Ovary (tissue), 9 donors: ENCODE measurements around the gene WFDC1. TPM values are rescaled to one million over a fixed set of nuclear protein-coding genes. Genes with fewer than 3 reads are reported as not detected.
A peak's percentile ranks its signal among the peaks of the same experiment; 100 is the strongest.

Experiments used
- DNase-seq, 5 donors: peaks; one replicate each; pipeline ENCODE4 v3.0.0-alpha.2; 2019 to 2020
- H3K27ac ChIP-seq, 2 donors: fragments of 200-600 bp; one replicate each; pipeline versions ENCODE4 v1.5.1 to v1.8.0; 2019 to 2022
- H3K27me3 ChIP-seq: fragments of 200-600 bp; one replicate; pipeline ENCODE4 v1.8.0; 2022
- H3K36me3 ChIP-seq: fragments of 200-600 bp; sonication (generic); one replicate; pipeline ENCODE4 v1.5.1; 2019
- H3K4me1 ChIP-seq: one replicate; pipeline ENCODE4 v1.8.1; 2013; ENCODE audit warnings: mild to moderate bottlenecking, moderate library complexity; ENCODE audit not compliant: insufficient read depth
- H3K4me3 ChIP-seq: fragments of 200-600 bp; sonication (generic); one replicate; pipeline ENCODE4 v1.5.1; 2017
- H3K9me3 ChIP-seq, 2 donors: fragments of 200-600 bp in 1 of 2; sonication (generic) in 1 of 2; one replicate each; pipeline versions ENCODE4 v1.5.1 to v1.8.1; 2013 to 2019; ENCODE audit warnings: mild to moderate bottlenecking in 1 of 2, moderate library complexity in 1 of 2
- EP300 ChIP-seq: sonication (generic); formaldehyde crosslinking; IDR thresholded peaks from one replicate; pipeline ENCODE4 v1.6.1; 2017; ENCODE audit warnings: antibody characterized with exemption
- POLR2A ChIP-seq: fragments of 450-650 bp; IDR thresholded peaks from one replicate; pipeline ENCODE4 v1.6.1; 2017; ENCODE audit warnings: antibody characterized with exemption, mild to moderate bottlenecking, moderate library complexity
- WGBS, 3 donors: extraction: QIAGEN DNeasy Blood & Tissue Kit in 1 of 3; methylation state at CpG; one replicate each; pipeline versions ENCODE4 v1.1.5 to v1.1.7; 2013 to 2017; 5-methylcytosine and 5-hydroxymethylcytosine counted together
- intact Hi-C, 4 donors: fragments of 100-400 bp; cut with DNase I; formaldehyde crosslinking; loops; one replicate each; pipeline versions ENCODE4 v1.11.0 to v1.15.1; 2022 to 2023
- polyA plus RNA-seq, 2 donors: library from polyadenylated mRNA; stranded (reverse); fragments of 200-250 nt in 1 of 2; fragments of 350-450 nt in 1 of 2; fragmentation: Illumina TruSeq in 1 of 2; extraction: RNeasy Lipid Tissue Mini Kit (QIAGEN cat#74804) in 1 of 2; gene quantifications; one replicate each; pipeline ENCODE4 v1.2.3, GENCODE V29; 2013 to 2014
- total RNA-seq, 7 donors: library from RNA; depleted of rRNA in 2 of 7; stranded (reverse); fragments of >200 nt in 2 of 7; fragmentation: NEBNext Ultra II Directional in 3 of 7; extraction: Animal tissue kit (Norgen Biotek cat#: 25700) in 3 of 7; gene quantifications; one replicate each; pipeline versions ENCODE4 v1.1.0 to v1.2.4, GENCODE V29; 2016 to 2023
- TF ChIP-seq, protein P1 (sequence below), 3 donors: fragments of 450-650 bp in 2 of 3; fragments of 200-600 bp in 1 of 3; IDR thresholded peaks; one replicate each; pipeline versions ENCODE4 v1.5.1 to v1.8.0; 2016 to 2022; ENCODE audit warnings: antibody characterized with exemption in 3 of 3, mild to moderate bottlenecking in 1 of 3
- donor health status: DM: no; HTN: no; CAD: no; lungs with moderate emphysema.
- donor health status: DM: no; HTN: no; CAD: no.
- donor health status: Bipolar disorder and iron deficiency.
- donor health status: DM: yes; HTN: yes; CAD: no.
- donor health status: DM: no; HTN: no; CAD: no.
- donor health status: DM: yes; HTN: yes; CAD: no.

The WFDC1 gene
- total and polyA plus RNA-seq, 9 donors = 0.57 to 10.7 (median 2.1) TPM

DNA sequence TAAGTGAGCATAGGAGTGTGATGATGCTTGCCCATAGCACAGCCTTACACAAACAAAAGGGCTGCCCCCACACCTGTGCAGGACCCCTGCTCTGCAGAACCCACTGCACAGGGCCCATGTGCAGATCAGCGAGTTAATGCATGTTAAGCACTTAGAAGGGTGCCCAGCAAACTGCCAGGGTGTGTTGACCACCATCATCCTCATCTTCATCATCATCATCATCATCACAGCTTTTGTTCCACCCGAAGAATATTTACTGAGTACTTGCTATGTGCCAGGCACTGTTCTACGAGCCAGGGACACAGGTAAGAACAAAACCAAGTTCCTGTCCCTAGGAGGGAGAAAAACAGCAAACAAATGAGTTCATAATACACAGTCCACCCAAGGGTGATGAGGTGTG, 11.9 kb downstream of the WFDC1 start:
- Histone ChIP-seq H3K9me3 (no peaks in the 10 kb centered on the region), H3K27me3 (no peaks in the 10 kb centered on the region), H3K4me1 (peaks cover 6% of the 10 kb centered on the region), H3K4me3 (no peak overlapping the region), H3K27ac (no peak overlapping the region), H3K36me3 (no peaks in the 10 kb centered on the region)
- no peak for DNase-seq
- TF ChIP-seq POLR2A = no peak
- no peak for TF ChIP-seq EP300
- TF ChIP-seq, protein P1, sequence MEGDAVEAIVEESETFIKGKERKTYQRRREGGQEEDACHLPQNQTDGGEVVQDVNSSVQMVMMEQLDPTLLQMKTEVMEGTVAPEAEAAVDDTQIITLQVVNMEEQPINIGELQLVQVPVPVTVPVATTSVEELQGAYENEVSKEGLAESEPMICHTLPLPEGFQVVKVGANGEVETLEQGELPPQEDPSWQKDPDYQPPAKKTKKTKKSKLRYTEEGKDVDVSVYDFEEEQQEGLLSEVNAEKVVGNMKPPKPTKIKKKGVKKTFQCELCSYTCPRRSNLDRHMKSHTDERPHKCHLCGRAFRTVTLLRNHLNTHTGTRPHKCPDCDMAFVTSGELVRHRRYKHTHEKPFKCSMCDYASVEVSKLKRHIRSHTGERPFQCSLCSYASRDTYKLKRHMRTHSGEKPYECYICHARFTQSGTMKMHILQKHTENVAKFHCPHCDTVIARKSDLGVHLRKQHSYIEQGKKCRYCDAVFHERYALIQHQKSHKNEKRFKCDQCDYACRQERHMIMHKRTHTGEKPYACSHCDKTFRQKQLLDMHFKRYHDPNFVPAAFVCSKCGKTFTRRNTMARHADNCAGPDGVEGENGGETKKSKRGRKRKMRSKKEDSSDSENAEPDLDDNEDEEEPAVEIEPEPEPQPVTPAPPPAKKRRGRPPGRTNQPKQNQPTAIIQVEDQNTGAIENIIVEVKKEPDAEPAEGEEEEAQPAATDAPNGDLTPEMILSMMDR (IDR thresholded peaks at IDR 0.05) = no peak
- WGBS, 3 donors = 91 to 95% (median 91%) methylated on average over 3 of the region's 3 CpGs
- intact Hi-C loops = no loop called here

GRCh38 chr16:84307209-84307954, 12.7 kb downstream of the WFDC1 start:
- H3K9me3 ChIP-seq = no peaks in the 10 kb centered on the region
- no peak overlapping the region for H3K4me3 ChIP-seq
- intact Hi-C loops = no loop called here
- no peak for TF ChIP-seq EP300
- no peak for TF ChIP-seq POLR2A
- TF ChIP-seq, protein P1 (IDR thresholded peaks at IDR 0.05) = no peak
- 87 to 91% (median 88%) methylated on average over 22 of the region's 22 CpGs for WGBS, 3 donors
- H3K27ac ChIP-seq = no peak overlapping the region
- H3K36me3 ChIP-seq = no peaks in the 10 kb centered on the region
- no peaks in the 10 kb centered on the region for H3K27me3 ChIP-seq
- DNase-seq = no peak
- peaks cover 5% of the 10 kb centered on the region for H3K4me1 ChIP-seq

GRCh38 chr16:84308120-84308519, 13.4 kb downstream of the WFDC1 start:
- intact Hi-C loops = loop anchor here in 1 of 4 donors (1.0 kb wide), 1 partner anchor 32 kb away; no protein-coding TSS in a partner anchor
- Histone ChIP-seq H3K36me3 (no peaks in the 10 kb centered on the region), H3K27me3 (no peaks in the 10 kb centered on the region), H3K4me1 (peaks cover 2% of the 10 kb centered on the region), H3K27ac (no peak overlapping the region), H3K4me3 (no peak overlapping the region), H3K9me3 (no peaks in the 10 kb centered on the region)
- TF ChIP-seq POLR2A = no peak
- TF ChIP-seq, protein P1 (IDR thresholded peaks at IDR 0.05) = peak in 2 of 3 donors; percentile 25 to 28
- WGBS, 3 donors = 46 to 52% (median 51%) methylated on average over 11 of the region's 11 CpGs
- peak; percentile 25 to 73 (median 40) for DNase-seq

- TF ChIP-seq, protein P1 (IDR thresholded peaks at IDR 0.05) = no peak
- TF ChIP-seq POLR2A (no peak), EP300 (no peak)
- WGBS, 3 donors = 92 to 94% (median 93%) methylated on average over 7 of the region's 7 CpGs
- H3K4me1 ChIP-seq = no peaks in the 10 kb centered on the region
- H3K4me3 ChIP-seq = no peak overlapping the region
- no peaks in the 10 kb centered on the region for H3K36me3 ChIP-seq
- intact Hi-C loops = no loop called here
- no peak overlapping the region for H3K27ac ChIP-seq
- H3K27me3 ChIP-seq = no peaks in the 10 kb centered on the region
- no peak for DNase-seq
- H3K9me3 ChIP-seq = no peaks in the 10 kb centered on the region
These were observed 16.0 kb downstream of the WFDC1 start for GRCh38 chr16:84310642-84311041.
